ENCODE results near the gene TRPV6. TPM values are rescaled to one million over a fixed set of nuclear protein-coding genes. Genes with fewer than 3 reads are reported as not detected.

The TRPV6 gene
- total and polyA plus RNA-seq, 2 of the 4 experiments (the other 2 are of a cell fraction), result 0.03 TPM; not detected in 1

DNA sequence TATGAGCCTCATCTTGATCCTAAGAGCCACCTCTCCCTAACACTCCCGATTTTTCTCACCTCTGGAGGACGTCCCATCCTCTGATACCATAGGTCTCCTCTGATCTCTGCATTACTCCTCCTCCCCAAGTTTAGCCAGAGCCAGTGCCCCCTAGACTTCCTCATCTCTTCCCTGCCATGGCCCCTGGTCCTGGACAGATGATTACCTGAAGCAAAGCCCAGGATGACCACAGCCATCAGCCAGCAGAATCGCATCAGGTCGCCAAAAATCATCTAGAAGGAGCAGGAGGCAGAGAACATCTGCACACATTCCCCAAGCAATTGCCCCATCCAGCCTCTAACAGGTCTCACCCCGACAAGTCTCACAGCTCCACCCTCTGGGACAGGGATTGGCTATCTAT lies 11.7 kb downstream of the TRPV6 start:
- H2BK20ac ChIP-seq (ENCODE audit: low read depth, low read length), result no peak overlapping the region
- in situ Hi-C loops (cut with MboI; ENCODE audit: low sequenced_read_pairs), result no loop called here
- no peaks in the 10 kb centered on the region for H3K9me1 ChIP-seq (ENCODE audit: insufficient read depth, low read length)
- CTCF ChIA-PET, result no interaction called here
- H2BK5ac ChIP-seq (ENCODE audit: low read depth, low read length, poor library complexity, severe bottlenecking), result no peak overlapping the region
- H3K56ac ChIP-seq (ENCODE audit: extremely low read depth, insufficient read depth, low read length), result no peak overlapping the region
- TF ChIP-seq RFX5 (IDR thresholded peaks at IDR 0.05; ENCODE audit: low read depth, low read length) (no peak), FOS (IDR thresholded peaks at IDR 0.05; ENCODE audit: low read depth, low read length) (no peak), RAD21 (IDR thresholded peaks at IDR 0.05; ENCODE audit: low read length) (no peak), BHLHE40 (IDR thresholded peaks at IDR 0.05; ENCODE audit: low read depth, low read length) (no peak), MAZ (IDR thresholded peaks at IDR 0.05; ENCODE audit: borderline replicate concordance, low read depth, low read length) (no peak), RCOR1 (IDR thresholded peaks at IDR 0.05; ENCODE audit: insufficient replicate concordance, low read length) (no peak)
- TF ChIP-seq, protein P1, sequence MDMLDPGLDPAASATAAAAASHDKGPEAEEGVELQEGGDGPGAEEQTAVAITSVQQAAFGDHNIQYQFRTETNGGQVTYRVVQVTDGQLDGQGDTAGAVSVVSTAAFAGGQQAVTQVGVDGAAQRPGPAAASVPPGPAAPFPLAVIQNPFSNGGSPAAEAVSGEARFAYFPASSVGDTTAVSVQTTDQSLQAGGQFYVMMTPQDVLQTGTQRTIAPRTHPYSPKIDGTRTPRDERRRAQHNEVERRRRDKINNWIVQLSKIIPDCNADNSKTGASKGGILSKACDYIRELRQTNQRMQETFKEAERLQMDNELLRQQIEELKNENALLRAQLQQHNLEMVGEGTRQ (IDR thresholded peaks at IDR 0.05; ENCODE audit: low read depth, low read length), result no peak
- TF ChIP-seq, protein P2, sequence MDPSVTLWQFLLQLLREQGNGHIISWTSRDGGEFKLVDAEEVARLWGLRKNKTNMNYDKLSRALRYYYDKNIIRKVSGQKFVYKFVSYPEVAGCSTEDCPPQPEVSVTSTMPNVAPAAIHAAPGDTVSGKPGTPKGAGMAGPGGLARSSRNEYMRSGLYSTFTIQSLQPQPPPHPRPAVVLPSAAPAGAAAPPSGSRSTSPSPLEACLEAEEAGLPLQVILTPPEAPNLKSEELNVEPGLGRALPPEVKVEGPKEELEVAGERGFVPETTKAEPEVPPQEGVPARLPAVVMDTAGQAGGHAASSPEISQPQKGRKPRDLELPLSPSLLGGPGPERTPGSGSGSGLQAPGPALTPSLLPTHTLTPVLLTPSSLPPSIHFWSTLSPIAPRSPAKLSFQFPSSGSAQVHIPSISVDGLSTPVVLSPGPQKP (IDR thresholded peaks at IDR 0.05; ENCODE audit: borderline replicate concordance, low read depth, low read length), result no peak
- no peak overlapping the region for H3K4me3 ChIP-seq (ENCODE audit: insufficient read depth, low read depth, low read length)
- no peak overlapping the region for H3K14ac ChIP-seq (replicated peaks; ENCODE audit: low read depth, low read length)
- H3K23ac ChIP-seq (ENCODE audit: low read depth, low read length), result no peak overlapping the region
- intact Hi-C loops (cut with micrococcal nuclease), result no loop called here
- POLR2A ChIA-PET (ENCODE audit: unreplicated experiment), result no interaction called here
- no peaks in the 10 kb centered on the region for H3K79me1 ChIP-seq (ENCODE audit: low read depth in 1 of 2, low read length in 2 of 2)
- WGBS, 2 experiments (ENCODE audit: extremely low coverage in 2 of 2, insufficient read length in 1 of 2), result 13% methylated on average over 2 of the region's 5 CpGs; no CpG with 5 or more reads in 1 of the 2 experiments
- no peaks in the 10 kb centered on the region for H4K20me1 ChIP-seq (ENCODE audit: insufficient read depth, low read length)
- dilution Hi-C loops (cut with HindIII; ENCODE audit: low sequenced_read_pairs, unreplicated experiment), result no loop called here
- H3K36me3 ChIP-seq (ENCODE audit: control insufficient read depth, insufficient read depth, low read length), result no peaks in the 10 kb centered on the region
- no peak overlapping the region for H4K5ac ChIP-seq (ENCODE audit: low read depth, low read length)
- H4K8ac ChIP-seq (ENCODE audit: low read depth in 2 of 2, low read length in 2 of 2), result no peak overlapping the region
- no peak overlapping the region for H2BK120ac ChIP-seq (ENCODE audit: low read depth, low read length)
- H3K4me1 ChIP-seq (ENCODE audit: control insufficient read depth, insufficient read depth, low read length), result no peaks in the 10 kb centered on the region
- no peak overlapping the region for H3K9ac ChIP-seq (ENCODE audit: low read depth, low read length)
- no peak overlapping the region for H2AK9ac ChIP-seq (replicated peaks; ENCODE audit: low read depth, low read length, poor library complexity)
- no peak overlapping the region for H2AK5ac ChIP-seq (ENCODE audit: low read depth, low read length)
- peak overlapping the region; percentile 32 for H2AFZ ChIP-seq (replicated peaks; ENCODE audit: low read length, poor library complexity)
- H3K18ac ChIP-seq (ENCODE audit: low read depth, low read length), result no peak overlapping the region
- no TSS peak for BruUV-seq (replicated peaks)
- no peaks in the 10 kb centered on the region; the same call in 1 of the 2 replicates for H3K9me3 ChIP-seq (ENCODE audit: control insufficient read depth, insufficient read depth, low read length)
- no peak overlapping the region for H3K27ac ChIP-seq (ENCODE audit: insufficient read depth, low read length)
- ATAC-seq (ENCODE audit: low read depth), result no peak
- no peak overlapping the region for H2BK15ac ChIP-seq (ENCODE audit: low read depth, low read length)
- H3K27me3 ChIP-seq (ENCODE audit: control insufficient read depth, insufficient read depth, low read length), result no peaks in the 10 kb centered on the region
- no peak for DNase-seq
- H4K91ac ChIP-seq (ENCODE audit: insufficient read depth, low read depth, low read length), result no peak overlapping the region
- H3K4me2 ChIP-seq (ENCODE audit: low read depth, low read length), result no peak overlapping the region
- no peak overlapping the region for H3K4ac ChIP-seq (ENCODE audit: low read depth, low read length)
